ENCODE data around the gene SHISA7.
A peak's percentile ranks its signal among the peaks of the same experiment; 100 is the strongest.
"Not testable (repeated sequence)": the region's sequence is repeated elsewhere in the genome, so short reads cannot be mapped to it uniquely, and the experiment has no call there.

SHISA7 gene

DNA sequence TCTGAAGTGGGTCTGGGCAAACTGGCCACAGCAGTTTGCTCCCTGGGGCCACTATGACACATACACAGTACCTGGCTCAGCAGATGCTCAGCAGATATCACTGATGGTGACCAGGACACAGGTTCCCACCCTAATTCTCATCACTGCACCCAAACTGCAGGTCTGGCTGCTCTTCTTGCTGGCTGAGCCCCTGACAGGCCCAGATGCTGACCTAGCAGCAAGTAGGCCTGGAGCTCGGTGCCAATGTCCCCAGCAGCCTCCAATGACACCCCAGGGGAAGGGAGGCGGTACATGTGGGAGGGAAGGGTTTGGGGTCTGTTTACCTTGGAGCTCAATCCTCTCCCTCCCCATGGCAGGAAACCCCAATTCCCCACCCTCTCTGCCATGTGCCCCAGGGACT, 40.6 kb downstream of the SHISA7 start:
- peaks cover 65% of the 10 kb centered on the region for H3K4me1 Mint-ChIP-seq
- no peaks in the 10 kb centered on the region for H3K27me3 Mint-ChIP-seq
- no peaks in the 10 kb centered on the region for H3K9me3 Mint-ChIP-seq
- no peak overlapping the region for H3K4me3 Mint-ChIP-seq
- ATAC-seq (no peak), DNase-seq (no peak)
- H3K27ac Mint-ChIP-seq = peak overlapping the region in 1 of 2 donors; percentile 90

DNA sequence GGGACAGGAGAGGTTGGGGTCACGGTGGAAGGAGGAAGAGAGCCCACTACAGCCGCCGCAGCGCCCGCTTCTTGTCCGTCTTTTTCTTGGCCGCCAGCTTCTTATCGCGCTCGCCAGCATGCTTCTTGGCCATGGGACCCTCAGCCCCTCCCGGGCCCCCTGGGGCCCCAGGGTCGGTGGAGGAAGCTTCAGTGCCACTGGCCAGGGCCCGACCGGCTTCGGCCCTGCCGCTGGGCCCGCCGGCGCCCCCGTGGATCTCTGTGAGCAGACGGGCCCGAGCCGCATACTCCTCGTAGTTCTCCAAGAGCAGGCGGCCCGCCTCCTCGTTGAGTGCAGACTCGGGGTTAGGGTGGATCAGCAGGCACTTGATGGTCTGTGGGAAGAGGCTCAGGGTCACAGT, 41.7 kb downstream of the SHISA7 start:
- peak overlapping the region in 1 of 2 donors; percentile 90 for H3K27ac Mint-ChIP-seq
- H3K4me3 Mint-ChIP-seq, DNase-seq, H3K27me3 Mint-ChIP-seq, ATAC-seq, H3K9me3 Mint-ChIP-seq: not testable (repeated sequence)
- peaks cover 59% of the 10 kb centered on the region for H3K4me1 Mint-ChIP-seq

DNA sequence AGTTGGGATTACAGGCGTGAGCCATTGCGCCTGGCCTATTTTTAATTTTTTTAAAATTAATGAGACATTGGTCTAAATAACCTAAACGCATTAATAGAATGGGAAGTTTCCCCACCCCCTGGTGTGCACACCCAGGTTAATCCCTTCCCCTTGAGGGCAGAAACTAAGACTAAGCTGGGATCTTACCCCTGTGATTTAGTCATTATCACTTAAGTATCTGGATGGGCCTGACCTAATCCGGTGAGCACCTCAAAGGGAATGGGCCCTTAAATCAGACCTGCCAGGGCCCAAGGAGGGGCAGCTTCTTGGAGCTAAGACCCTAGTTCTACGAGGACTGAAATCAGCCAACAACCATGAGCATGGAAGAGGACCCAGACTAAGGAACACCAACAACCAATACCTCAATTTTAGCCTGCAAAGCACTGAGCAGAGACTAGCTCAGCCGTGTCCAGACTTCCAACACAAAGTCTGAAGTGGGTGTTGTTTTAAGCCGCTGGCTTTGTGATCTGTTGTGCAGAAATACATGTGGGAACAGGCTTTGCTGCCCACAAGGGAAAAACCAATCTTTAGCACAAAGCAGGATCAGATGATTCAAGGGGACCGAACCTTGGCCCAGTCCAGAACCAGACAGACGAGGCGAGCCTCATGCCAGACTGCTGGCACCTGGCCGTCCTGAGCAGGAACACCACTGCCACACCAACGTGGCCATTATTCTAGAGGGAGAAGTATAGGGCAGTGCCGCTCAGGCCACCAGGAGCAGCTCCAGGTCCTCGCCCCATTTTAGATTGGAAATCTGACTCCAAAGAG, 42.6 kb downstream of the SHISA7 start:
- H3K4me1 Mint-ChIP-seq = peaks cover 50% of the 10 kb centered on the region
- peak overlapping the region in 1 of 2 donors; percentile 90 for H3K27ac Mint-ChIP-seq
- no peaks in the 10 kb centered on the region for H3K27me3 Mint-ChIP-seq
- no peak overlapping the region for H3K4me3 Mint-ChIP-seq
- no peak for ATAC-seq
- H3K9me3 Mint-ChIP-seq = no peaks in the 10 kb centered on the region
- DNase-seq = no peak

DNA sequence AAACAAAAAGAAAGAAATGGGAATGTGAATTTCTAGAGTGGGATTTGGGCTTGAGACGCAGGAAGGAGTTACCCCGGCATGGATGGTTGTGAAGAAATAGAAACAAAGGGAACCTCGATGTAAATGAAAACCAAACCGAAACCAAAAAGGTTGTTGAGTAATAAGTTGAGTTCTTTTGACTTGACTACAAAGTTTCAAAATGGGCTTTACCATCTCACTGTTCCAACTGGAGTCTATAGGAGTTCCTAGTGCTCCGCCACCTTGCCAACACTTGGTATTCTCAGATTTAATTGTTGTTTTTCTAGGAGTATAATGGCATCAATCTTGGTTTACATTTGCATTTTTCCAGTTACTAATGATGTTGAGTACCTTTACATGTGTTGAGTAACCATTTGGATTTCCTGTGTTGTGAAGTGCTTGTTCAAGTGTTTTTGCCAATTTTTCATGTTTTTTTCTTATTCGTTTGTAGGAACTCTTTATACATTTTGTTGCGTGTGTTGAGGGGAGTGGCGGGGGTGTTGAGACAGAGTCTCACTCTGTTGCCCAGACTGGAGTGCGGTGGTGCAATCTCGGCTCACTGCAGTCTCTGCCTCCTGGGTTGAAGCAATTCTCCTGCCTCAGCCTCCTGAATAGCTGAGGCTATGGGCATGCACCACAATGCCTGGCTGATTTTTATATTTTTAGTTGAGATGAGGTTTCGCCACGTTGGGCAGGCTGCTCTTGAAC, 44.7 kb downstream of the SHISA7 start:
- no peak overlapping the region for H3K4me3 Mint-ChIP-seq
- H3K9me3 Mint-ChIP-seq = no peaks in the 10 kb centered on the region
- peak overlapping the region in 1 of 2 donors; percentile 10 for H3K27ac Mint-ChIP-seq
- ATAC-seq (peak; percentile 47), DNase-seq (no peak)
- no peaks in the 10 kb centered on the region for H3K27me3 Mint-ChIP-seq
- peaks cover 40% of the 10 kb centered on the region for H3K4me1 Mint-ChIP-seq

DNA sequence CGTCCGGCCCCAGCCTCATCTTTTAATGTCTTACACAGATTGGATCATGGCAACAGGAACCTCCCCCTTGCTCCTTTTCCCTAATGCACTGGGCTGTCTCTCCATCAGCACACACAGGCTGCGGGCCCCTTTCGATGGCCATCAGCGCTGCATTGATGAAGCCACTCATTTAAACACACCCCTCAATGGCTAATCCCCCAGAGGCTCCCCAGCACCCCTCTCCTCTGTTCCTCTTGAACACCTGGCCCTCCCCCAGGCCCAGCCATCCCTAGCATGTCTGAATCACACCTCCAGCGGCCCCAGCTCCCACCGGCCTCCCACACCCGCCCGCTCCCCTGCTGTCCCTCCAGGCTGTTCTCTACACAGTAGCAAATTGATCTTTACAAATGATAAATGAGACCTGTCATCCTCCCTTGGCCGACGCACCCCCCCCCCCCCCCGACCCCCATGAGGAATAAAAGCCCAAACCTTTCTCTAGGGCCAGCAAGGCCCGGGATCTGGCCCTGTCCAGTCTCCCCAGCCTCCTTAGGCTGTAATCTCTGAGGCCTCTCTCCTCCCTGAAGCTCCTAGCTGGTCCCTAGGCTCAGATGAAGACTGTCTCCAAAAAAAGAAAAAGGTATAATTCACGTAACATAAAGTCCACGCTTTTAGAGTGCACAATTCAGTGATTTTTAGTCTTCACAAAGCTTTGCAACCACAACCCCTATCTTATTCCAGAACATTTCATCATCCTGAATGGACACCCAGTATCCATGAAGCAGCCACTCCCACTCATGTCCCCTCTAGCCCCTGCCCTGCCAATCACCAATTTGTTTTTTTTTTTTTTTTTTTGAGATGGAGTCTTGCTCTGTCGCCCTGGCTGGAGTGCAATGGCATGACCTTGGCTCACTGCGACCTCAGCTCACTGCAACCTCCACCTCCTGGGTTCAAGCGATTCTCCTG, 50.0 kb downstream of the SHISA7 start:
- H3K27me3 Mint-ChIP-seq = no peaks in the 10 kb centered on the region
- DNase-seq (no peak), ATAC-seq (peak; percentile 19)
- no peak overlapping the region for H3K4me3 Mint-ChIP-seq
- peak overlapping the region in 1 of 2 donors; percentile 77 for H3K27ac Mint-ChIP-seq
- H3K4me1 Mint-ChIP-seq = peaks cover 44% of the 10 kb centered on the region
- H3K9me3 Mint-ChIP-seq = no peaks in the 10 kb centered on the region

DNA sequence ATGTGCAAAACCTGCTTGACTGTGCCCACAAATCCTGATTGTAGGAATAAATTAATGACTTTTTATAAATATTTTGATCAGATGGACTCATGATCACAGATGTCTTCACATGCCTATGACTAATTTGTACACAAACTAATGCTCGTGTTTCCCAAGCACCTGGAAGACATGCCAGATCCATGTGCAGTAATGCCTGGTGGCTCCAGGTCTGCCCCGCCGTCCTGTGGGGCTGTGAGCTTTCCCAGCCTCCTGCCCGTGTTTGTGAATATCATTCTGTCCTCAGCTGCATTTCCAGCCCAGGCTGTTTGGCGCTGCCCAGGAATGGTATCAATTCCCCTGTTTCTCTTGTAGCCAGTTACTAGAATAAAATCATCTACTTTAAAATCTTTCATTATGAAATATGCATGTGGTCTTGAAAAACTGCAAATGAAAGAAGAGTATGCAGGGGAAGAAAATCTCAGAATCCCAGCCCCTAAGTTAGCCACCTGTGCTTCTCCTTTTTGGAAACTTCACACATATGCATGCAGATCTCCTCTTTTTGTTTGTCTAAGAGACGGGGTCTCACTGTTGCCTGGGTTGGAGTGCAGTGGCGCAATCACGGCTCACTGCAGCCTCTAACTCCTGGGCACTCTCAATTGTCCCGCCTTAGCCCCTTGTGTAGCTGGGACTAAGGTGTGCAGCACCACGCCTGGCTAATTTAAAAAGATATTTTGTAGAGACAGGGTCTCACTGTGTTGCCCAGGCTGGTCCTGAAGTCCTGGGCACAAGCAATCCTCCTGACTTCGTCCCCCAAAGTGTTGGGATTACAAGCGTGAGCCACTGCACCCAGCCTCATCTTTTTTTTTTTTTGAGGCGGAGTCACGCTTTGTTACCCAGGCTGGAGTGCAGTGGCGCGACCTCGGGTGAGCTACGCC, 51.1 kb downstream of the SHISA7 start:
- no peaks in the 10 kb centered on the region for H3K27me3 Mint-ChIP-seq
- no peaks in the 10 kb centered on the region for H3K9me3 Mint-ChIP-seq
- ATAC-seq = no peak
- no peak overlapping the region for H3K27ac Mint-ChIP-seq
- peaks cover 51% of the 10 kb centered on the region for H3K4me1 Mint-ChIP-seq
- no peak overlapping the region for H3K4me3 Mint-ChIP-seq
- no peak for DNase-seq

DNA sequence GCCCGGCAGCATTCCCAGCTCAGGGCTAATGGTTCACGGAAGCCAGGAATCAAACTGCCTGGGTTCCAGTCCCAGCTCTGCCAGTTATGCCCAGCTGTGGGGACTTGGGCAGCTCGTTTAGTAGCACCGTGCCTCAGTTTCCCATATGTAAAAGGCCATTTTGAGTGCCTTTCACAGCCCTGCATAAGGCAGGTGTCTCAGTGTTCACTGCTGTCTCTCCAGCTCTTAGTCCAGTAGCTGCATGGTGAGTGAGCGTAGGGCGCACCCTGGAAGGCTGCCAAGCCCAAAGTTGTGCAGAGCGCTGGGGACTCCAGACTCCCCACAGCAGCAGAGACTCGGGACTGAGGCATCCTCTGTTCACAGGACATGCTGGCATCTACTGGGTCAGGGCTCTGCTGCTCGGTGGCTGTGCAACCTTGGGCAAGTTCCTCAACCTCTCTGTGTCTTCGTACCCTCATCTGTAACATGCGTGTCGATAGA, 51.9 kb downstream of the SHISA7 start:
- ATAC-seq (no peak), DNase-seq (no peak)
- no peak overlapping the region for H3K4me3 Mint-ChIP-seq
- H3K27me3 Mint-ChIP-seq = no peaks in the 10 kb centered on the region
- H3K27ac Mint-ChIP-seq = no peak overlapping the region
- H3K9me3 Mint-ChIP-seq = no peaks in the 10 kb centered on the region
- peaks cover 58% of the 10 kb centered on the region for H3K4me1 Mint-ChIP-seq

DNA sequence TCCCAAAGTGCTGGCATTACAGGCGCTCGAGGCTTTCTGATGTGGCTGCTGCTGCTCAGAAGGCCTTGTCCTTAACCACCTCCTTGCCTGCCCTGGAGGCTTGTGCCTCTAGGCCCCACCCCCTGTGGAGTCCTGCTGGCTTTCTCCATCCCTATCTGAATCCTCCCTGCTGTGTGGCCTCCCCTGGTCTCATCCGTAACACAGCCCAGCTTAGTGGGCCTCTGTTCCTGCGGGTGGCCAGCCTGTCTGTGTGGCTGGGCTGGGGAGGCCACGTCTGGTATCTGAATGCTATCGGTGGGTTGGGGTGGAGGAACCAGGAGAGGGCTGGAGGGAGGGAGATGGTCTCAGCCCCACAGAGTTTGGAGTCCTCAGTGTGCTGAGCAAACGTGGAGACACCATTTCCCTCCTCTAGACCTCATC, 52.6 kb downstream of the SHISA7 start:
- H3K27ac Mint-ChIP-seq = peak overlapping the region; percentile 83 to 88
- no peak for DNase-seq
- no peak for ATAC-seq
- H3K27me3 Mint-ChIP-seq = no peaks in the 10 kb centered on the region
- no peaks in the 10 kb centered on the region for H3K9me3 Mint-ChIP-seq
- no peak overlapping the region for H3K4me3 Mint-ChIP-seq
- H3K4me1 Mint-ChIP-seq = peaks cover 62% of the 10 kb centered on the region

DNA sequence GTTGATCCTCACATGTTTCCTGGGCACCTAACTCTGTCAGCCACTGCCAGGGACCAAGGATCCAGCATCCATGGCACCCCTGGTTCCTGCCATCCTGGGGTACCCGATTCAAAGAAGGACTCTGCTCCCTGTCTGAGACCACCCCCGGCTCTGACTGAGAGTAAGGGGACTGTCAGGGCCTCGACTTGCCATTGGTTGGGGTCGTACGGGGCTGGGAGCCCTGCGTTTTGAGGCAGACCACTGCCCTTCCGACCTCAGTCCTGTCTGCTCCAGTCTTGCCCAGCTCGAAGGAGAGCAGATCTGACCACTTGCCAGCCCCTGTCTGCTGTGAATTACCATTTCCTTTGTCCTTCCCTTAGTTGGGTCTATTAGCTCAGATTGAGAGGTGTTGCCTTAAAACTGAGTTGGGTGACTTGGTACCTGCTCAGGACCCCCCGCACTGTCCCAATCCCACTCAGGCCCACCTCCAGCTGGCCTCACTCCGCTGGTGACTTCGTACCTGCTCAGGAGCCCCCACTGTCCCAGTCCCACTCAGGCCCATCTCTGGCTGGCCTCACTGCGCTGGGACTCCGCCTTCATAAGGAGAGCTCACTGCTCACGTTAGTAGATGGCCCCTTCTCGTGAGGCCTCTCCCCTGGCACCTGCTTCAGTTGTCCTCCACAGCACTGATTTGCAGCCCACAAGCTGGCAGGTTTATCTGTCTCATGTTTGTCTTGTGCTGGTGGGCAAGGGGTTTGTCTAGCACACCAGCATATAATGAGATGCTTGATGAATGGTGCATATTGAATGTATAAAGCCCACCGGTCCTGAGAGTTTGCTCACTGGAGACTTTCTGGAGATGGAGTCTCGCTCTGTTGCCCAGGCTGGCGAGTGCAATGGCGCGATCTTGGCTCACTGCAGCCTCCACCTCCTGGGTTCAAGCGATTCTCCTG, 53.4 kb downstream of the SHISA7 start:
- peak overlapping the region; percentile 23 to 68 for H3K4me3 Mint-ChIP-seq
- no peaks in the 10 kb centered on the region for H3K9me3 Mint-ChIP-seq
- DNase-seq (no peak), ATAC-seq (no peak)
- H3K27ac Mint-ChIP-seq = peak overlapping the region; percentile 58 to 83
- peaks cover 66% of the 10 kb centered on the region for H3K4me1 Mint-ChIP-seq
- no peaks in the 10 kb centered on the region for H3K27me3 Mint-ChIP-seq

DNA sequence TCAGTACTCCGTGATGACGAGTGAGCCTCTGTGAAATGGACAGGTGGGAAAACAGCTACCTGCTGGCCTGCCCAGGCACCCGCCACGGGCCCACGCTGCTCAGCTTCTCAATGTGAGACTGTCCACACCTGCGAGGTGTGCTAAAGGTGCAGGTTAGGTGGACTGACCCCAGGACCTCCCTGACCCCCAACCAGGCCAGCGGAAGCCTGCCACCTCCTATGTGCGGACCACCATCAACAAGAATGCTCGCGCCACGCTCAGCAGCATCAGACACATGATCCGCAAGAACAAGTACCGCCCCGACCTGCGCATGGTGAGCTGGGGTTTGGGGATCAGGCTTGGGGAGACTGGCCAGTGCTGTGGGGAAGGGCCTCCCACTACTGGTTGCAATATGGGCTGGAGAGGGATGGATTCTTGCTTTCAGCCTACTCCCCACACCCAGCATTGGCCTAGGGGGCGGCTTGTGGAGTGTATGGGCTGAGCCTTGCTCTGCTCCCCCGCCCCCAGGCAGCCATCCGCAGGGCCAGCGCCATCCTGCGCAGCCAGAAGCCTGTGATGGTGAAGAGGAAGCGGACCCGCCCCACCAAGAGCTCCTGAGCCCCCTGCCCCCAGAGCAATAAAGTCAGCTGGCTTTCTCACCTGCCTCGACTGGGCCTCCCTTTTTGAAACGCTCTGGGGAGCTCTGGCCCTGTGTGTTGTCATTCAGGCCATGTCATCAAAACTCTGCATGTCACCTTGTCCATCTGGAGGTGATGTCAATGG, 55.2 kb downstream of the SHISA7 start:
- no peak for ATAC-seq
- Mint-ChIP-seq H3K27me3 (no peaks in the 10 kb centered on the region), H3K4me3 (peak overlapping the region; percentile 93 to 98), H3K4me1 (peaks cover 69% of the 10 kb centered on the region), H3K9me3 (no peaks in the 10 kb centered on the region), H3K27ac (peak overlapping the region; percentile 76 to 79)
- no peak for DNase-seq

DNA sequence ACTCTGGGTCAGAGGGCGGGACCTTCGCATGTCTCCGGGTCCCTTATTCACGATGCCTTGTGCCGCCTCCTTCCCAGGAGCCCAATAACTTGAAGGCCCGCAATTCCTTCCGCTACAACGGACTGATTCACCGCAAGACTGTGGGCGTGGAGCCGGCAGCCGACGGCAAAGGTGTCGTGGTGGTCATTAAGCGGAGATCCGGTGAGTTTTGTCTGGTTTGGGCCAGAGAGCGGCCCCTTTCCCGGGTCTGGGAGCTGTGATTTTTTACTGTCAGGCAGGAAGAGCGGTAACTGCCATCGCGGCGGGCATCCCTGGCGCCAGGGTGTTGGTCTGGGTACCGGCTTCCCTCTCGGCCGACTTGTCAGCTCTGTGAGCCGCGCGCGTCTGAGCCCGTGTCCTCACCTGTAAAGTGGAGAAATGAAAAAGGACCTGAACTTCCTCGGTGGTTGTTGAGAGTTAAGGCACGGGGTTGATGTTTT, 56.6 kb downstream of the SHISA7 start:
- peaks cover 0 to 4% of the 10 kb centered on the region in 2 donors for H3K9me3 Mint-ChIP-seq
- ATAC-seq (no peak), DNase-seq (no peak)
- H3K27me3 Mint-ChIP-seq = no peaks in the 10 kb centered on the region
- H3K27ac Mint-ChIP-seq = peak overlapping the region; percentile 99
- peaks cover 80% of the 10 kb centered on the region for H3K4me1 Mint-ChIP-seq
- peak overlapping the region; percentile 93 to 98 for H3K4me3 Mint-ChIP-seq

DNA sequence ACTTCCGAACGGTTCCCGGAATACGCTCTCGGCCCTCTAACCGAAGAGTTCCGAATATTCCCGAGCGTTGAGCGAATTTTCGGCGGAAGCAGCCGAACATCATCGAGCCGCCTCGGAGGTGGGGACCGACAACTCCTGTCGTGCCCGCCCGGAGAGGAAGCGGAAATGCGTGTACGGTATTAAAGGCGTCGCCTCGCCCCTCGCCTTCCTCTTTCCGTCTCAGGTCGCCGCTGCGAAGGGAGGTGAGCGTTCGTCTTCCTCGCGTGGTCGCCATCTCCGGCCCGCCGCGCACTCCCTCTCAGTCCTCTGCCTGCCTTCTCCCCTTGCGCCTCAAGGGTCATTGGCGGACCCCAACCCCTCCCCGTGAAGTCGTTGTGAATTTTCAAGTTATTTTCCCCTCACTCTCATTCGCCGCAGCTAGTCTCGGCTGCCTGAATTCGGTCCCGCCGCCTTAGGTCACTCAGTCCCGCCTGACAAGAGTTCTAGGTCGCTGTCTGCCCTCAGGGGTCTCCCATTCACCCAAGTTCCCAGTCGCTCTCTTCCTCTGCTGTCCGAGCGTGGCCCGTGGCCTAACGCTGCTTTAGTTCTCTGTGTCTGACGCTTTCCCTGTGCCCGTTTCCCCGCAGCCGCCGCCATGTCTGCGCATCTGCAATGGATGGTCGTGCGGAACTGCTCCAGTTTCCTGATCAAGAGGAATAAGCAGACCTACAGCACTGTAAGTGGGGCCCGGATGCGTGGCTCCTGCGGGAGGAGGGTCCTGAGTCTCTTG, 57.2 kb downstream of the SHISA7 start, which contains the start of gene RPL28:
Gene RPL28 (plus strand): TSS at position 209 of the 769 bp plus-strand sequence. CDS start 426 bp downstream, at position 635.
- Mint-ChIP-seq H3K4me3 (peak within 1 kb of the TSS; percentile 93 to 98), H3K27me3 (no peaks in the 10 kb centered on the region), H3K4me1 (peaks cover 82% of the 10 kb centered on the region), H3K9me3 (peaks cover 0 to 4% of the 10 kb centered on the region in 2 donors), H3K27ac (peak within 1 kb of the TSS; percentile 99)
- DNase-seq (peak; percentile 99), ATAC-seq (peak; percentile 79)

All from stimulated activated naive CD8-positive, alpha-beta T cell treated with anti-CD3 and anti-CD28 coated beads, Interleukin-15, amount 100 ng/mL, for 72 hours (primary cell).